ENCODE measurements around the gene CCDC12.

Gene CCDC12

DNA sequence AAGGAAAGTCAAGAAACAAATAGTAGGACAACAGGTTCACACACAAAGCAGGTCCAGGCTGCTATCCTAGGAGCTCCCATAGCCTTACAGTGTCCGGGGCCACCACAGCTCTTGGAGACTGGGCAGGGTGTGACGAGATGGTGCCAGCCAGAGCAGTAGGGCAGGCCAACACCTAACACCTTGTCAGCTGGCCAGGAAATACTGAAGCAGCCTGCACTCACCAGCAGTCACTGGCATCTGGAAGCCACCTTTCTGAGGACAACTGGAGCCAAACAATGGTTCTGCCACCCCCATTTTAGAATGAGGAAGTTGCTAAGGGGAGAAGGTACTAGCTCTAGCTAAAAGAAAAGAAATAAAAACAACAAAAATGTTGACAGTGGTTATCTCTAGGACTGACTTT is 47.2 kb downstream of the CCDC12 start:
- peaks cover 53% of the 10 kb centered on the region for H3K79me2 ChIP-seq (ENCODE audit: insufficient read depth, low read length)

DNA sequence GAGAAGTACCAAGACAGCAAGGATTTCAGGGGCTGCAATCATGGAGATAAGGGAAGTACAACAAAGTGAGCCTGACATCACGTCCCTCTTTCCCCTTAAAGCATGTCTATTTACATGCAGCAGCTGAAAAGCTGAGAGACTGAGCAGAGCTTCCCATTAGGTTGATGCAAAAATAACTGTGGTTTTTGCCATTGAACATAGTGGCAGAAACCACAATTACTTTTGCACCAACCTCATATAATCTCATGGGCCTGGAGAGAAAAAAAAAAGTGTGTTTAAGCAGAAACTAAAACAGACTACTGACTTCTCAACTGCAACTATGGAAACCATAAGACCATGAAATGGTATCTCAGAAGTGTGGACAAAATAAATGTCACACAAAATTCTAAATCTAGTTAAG is 48.3 kb downstream of the CCDC12 start:
- no peaks in the 10 kb centered on the region for H3K27me3 ChIP-seq (ENCODE audit: low read length)
- peaks cover 51% of the 10 kb centered on the region for H3F3A ChIP-seq (ENCODE audit: insufficient read depth)
- H3K36me3 ChIP-seq (ENCODE audit: low read length): peaks cover 9% of the 10 kb centered on the region
- TF ChIP-seq, protein P1, sequence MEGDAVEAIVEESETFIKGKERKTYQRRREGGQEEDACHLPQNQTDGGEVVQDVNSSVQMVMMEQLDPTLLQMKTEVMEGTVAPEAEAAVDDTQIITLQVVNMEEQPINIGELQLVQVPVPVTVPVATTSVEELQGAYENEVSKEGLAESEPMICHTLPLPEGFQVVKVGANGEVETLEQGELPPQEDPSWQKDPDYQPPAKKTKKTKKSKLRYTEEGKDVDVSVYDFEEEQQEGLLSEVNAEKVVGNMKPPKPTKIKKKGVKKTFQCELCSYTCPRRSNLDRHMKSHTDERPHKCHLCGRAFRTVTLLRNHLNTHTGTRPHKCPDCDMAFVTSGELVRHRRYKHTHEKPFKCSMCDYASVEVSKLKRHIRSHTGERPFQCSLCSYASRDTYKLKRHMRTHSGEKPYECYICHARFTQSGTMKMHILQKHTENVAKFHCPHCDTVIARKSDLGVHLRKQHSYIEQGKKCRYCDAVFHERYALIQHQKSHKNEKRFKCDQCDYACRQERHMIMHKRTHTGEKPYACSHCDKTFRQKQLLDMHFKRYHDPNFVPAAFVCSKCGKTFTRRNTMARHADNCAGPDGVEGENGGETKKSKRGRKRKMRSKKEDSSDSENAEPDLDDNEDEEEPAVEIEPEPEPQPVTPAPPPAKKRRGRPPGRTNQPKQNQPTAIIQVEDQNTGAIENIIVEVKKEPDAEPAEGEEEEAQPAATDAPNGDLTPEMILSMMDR (IDR thresholded peaks at IDR 0.05; ENCODE audit: insufficient read depth, low read length, poor library complexity, severe bottlenecking): no peak
- TF ChIP-seq EZH2phosphoT487 (conservative IDR thresholded peaks at IDR 0.05; ENCODE audit: low read length): no peak
- H3K9me3 ChIP-seq (ENCODE audit: insufficient read depth, low read length): 0 out of 2 replicates have a peak, but pooled peaks cover 4% of the 10 kb centered on the region
- peak overlapping the region; percentile 99 for H3K27ac ChIP-seq (ENCODE audit: low read depth, low read length)
- peak overlapping the region; percentile 68 for H3K4me2 ChIP-seq (ENCODE audit: low read depth, low read length, poor library complexity, severe bottlenecking)
- no peaks in the 10 kb centered on the region for H4K20me1 ChIP-seq (ENCODE audit: low read depth, low read length)
- no peak overlapping the region for H3K9ac ChIP-seq (ENCODE audit: low read length)
- no peak overlapping the region for H2AFZ ChIP-seq (ENCODE audit: low read depth, low read length, severe bottlenecking)
- H3K79me2 ChIP-seq (ENCODE audit: insufficient read depth, low read length): peaks cover 50% of the 10 kb centered on the region
- no peaks in the 10 kb centered on the region for H3K9me2 ChIP-seq (replicated peaks; ENCODE audit: insufficient read depth, low read length)
- peak overlapping the region; percentile 12 for H3K4me3 ChIP-seq (ENCODE audit: insufficient read depth, low read length, poor library complexity, severe bottlenecking)

More for the DNA sequence above, 47.2 kb downstream of the CCDC12 start:
- peak overlapping the region; percentile 68 for H3K4me2 ChIP-seq (ENCODE audit: low read depth, low read length, poor library complexity, severe bottlenecking)
- no peaks in the 10 kb centered on the region for H3K9me2 ChIP-seq (replicated peaks; ENCODE audit: insufficient read depth, low read length)
- H4K20me1 ChIP-seq (ENCODE audit: low read depth, low read length): no peaks in the 10 kb centered on the region
- H3K4me3 ChIP-seq (ENCODE audit: insufficient read depth, low read length, poor library complexity, severe bottlenecking): peak overlapping the region; percentile 22
- H3K9me3 ChIP-seq (ENCODE audit: insufficient read depth, low read length): 0 out of 2 replicates have a peak, but pooled peaks cover 4% of the 10 kb centered on the region
- H3K27ac ChIP-seq (ENCODE audit: low read depth, low read length): peak overlapping the region; percentile 99
- no peak overlapping the region for H2AFZ ChIP-seq (ENCODE audit: low read depth, low read length, severe bottlenecking)
- no peaks in the 10 kb centered on the region for H3K27me3 ChIP-seq (ENCODE audit: low read length)
- TF ChIP-seq, protein P1 (IDR thresholded peaks at IDR 0.05; ENCODE audit: insufficient read depth, low read length, poor library complexity, severe bottlenecking): no peak
- no peak for TF ChIP-seq EZH2phosphoT487 (conservative IDR thresholded peaks at IDR 0.05; ENCODE audit: low read length)
- no peak overlapping the region for H3K9ac ChIP-seq (ENCODE audit: low read length)
- H3F3A ChIP-seq (ENCODE audit: insufficient read depth): peaks cover 55% of the 10 kb centered on the region
- peaks cover 9% of the 10 kb centered on the region for H3K36me3 ChIP-seq (ENCODE audit: low read length)

DNA sequence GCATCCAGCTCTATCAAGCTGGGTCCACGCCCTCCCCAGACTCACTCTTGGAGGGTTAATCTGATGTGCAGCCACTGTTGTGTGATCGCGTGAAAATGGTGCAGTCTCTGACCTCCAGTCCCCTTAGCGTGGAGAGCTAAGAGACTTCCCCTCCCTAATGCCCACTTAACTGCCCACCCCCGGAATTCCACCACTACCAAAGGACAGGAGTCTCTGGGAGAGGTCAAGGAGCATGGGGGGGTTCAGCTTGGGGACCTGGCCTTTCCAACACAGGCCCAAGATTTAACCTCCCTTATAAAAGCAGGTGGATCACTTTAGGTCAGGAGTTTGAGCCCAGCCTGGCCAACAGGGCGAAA is 48.8 kb downstream of the CCDC12 start:
- H3K27ac ChIP-seq (ENCODE audit: low read depth, low read length): peak overlapping the region; percentile 99
- TF ChIP-seq EZH2phosphoT487 (conservative IDR thresholded peaks at IDR 0.05; ENCODE audit: low read length): no peak
- TF ChIP-seq, protein P1 (IDR thresholded peaks at IDR 0.05; ENCODE audit: insufficient read depth, low read length, poor library complexity, severe bottlenecking): no peak

More for the DNA sequence above, 48.8 kb downstream of the CCDC12 start:
- peak overlapping the region; percentile 30 for H3K4me3 ChIP-seq (ENCODE audit: insufficient read depth, low read length, poor library complexity, severe bottlenecking)
- H3K79me2 ChIP-seq (ENCODE audit: insufficient read depth, low read length): peaks cover 48% of the 10 kb centered on the region
- H3K9me3 ChIP-seq (ENCODE audit: insufficient read depth, low read length): 0 out of 2 replicates have a peak, but pooled peaks cover 4% of the 10 kb centered on the region
- H4K20me1 ChIP-seq (ENCODE audit: low read depth, low read length): no peaks in the 10 kb centered on the region
- no peaks in the 10 kb centered on the region for H3K9me2 ChIP-seq (replicated peaks; ENCODE audit: insufficient read depth, low read length)
- peak overlapping the region; percentile 68 for H3K4me2 ChIP-seq (ENCODE audit: low read depth, low read length, poor library complexity, severe bottlenecking)
- no peaks in the 10 kb centered on the region for H3K27me3 ChIP-seq (ENCODE audit: low read length)
- no peak overlapping the region for H2AFZ ChIP-seq (ENCODE audit: low read depth, low read length, severe bottlenecking)
- H3K9ac ChIP-seq (ENCODE audit: low read length): peak overlapping the region; percentile 53
- H3F3A ChIP-seq (ENCODE audit: insufficient read depth): peaks cover 48% of the 10 kb centered on the region
- H3K36me3 ChIP-seq (ENCODE audit: low read length): peaks cover 13% of the 10 kb centered on the region

Data from SU-DHL-6 (cell line).